Erythroblast (primary cell): ENCODE measurements around the gene ARSB.

Experiments
- GATA1 ChIP-seq: IDR thresholded peaks from 2 replicates; pipeline ENCODE4 v1.6.1; 2011; ENCODE audit warnings: low read depth, mild to moderate bottlenecking, control low read depth, low read length, moderate library complexity
- POLR2A ChIP-seq: IDR thresholded peaks from 2 replicates; pipeline ENCODE4 v1.6.1; 2011; ENCODE audit warnings: mild to moderate bottlenecking, low read length

DNA sequence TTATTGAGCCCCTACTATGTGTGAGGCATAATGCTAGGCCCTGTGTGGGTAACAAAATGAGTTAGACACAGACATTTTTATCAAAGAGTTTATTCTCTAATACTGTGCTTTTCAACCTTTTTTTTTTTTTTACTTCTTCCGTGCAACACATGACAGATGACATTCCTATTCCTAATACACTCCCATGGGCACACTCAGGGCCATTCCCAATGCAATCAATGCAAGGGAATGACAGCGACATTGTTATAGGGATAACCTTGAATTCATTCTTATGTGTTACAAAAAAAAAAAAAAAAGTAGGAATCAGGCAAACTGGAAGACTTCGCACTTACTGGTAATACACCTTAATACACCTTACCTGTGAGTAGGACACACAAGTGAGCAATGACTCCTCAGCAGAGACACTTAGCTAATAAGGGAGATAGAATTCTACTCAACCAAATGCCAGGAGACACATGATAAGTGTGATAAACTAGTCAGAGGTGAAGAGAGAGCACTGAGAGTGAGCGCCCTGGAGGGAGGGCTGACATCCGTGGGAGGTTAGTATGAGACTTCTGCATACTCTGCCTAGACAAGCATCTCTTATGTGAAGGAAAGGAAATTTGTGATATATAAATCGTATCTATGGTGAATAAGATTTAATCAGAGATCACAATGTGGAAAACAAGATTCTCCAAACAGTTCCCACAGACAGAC is 21.0 kb upstream of the ARSB start:
- TF ChIP-seq POLR2A (no peak), GATA1 (no peak)
